Measurements from ENCODE around the gene ALG8. TPM values are rescaled to one million over a fixed set of nuclear protein-coding genes. Genes with fewer than 3 reads are reported as not detected.
"Not testable (repeated sequence)": the region's sequence is repeated elsewhere in the genome, so short reads cannot be mapped to it uniquely, and the experiment has no call there.

The ALG8 gene
- polyA plus RNA-seq, 3 donors: 15.6 to 41.7 (median 40.6) TPM

GRCh38 chr11:78085972-78086371 lies 53.5 kb downstream of the ALG8 start:
- no peak overlapping the region for H3K9ac ChIP-seq (ENCODE audit: insufficient read depth, low read length, poor library complexity, severe bottlenecking)
- no peaks in the 10 kb centered on the region for H4K20me1 ChIP-seq (ENCODE audit: insufficient read depth, low read length)
- 100% methylated on average over 1 of the region's 3 CpGs for WGBS (ENCODE audit: insufficient coverage)
- no peak overlapping the region for H2AFZ ChIP-seq (ENCODE audit: insufficient read depth, low read depth, low read length, poor library complexity, severe bottlenecking)
- H3K4me1 ChIP-seq (ENCODE audit: control insufficient read depth in 1 of 2, insufficient read depth in 2 of 2, low read length in 2 of 2): no peaks in the 10 kb centered on the region
- no peaks in the 10 kb centered on the region for H3K9me3 ChIP-seq (replicated peaks in 1 of 2; ENCODE audit: control insufficient read depth in 1 of 2, insufficient read depth in 1 of 2, low read length in 2 of 2)
- Mint-ChIP-seq H3K27me3 (ENCODE audit: low read depth in 3 of 3) (peaks cover 0 to 4% (median 0%) of the 10 kb centered on the region in 3 donors), H3K27ac (no peak overlapping the region), H3K36me3 (no peaks in the 10 kb centered on the region), H3K9me3 (peaks cover 0 to 1% (median 0%) of the 10 kb centered on the region in 7 donors), H3K4me3 (no peak overlapping the region), H3K4me1 (no peaks in the 10 kb centered on the region)
- H3K27me3 ChIP-seq (ENCODE audit: control insufficient read depth in 2 of 2, insufficient read depth in 2 of 2, low read length in 2 of 2): no peaks in the 10 kb centered on the region
- intact Hi-C loops (cut with micrococcal nuclease): no loop called here
- no peak for TF ChIP-seq CTCF (IDR thresholded peaks at IDR 0.05)
- H3K79me2 ChIP-seq (ENCODE audit: insufficient read depth, low read length): no peaks in the 10 kb centered on the region
- H3K27ac ChIP-seq (ENCODE audit: low read depth in 1 of 2, low read length in 2 of 2): no peak overlapping the region
- DNase-seq: no peak
- H3K4me3 ChIP-seq (replicated peaks in 1 of 3; ENCODE audit: low read depth in 2 of 3, low read length in 3 of 3): no peak overlapping the region
- no peak overlapping the region for H3K4me2 ChIP-seq (replicated peaks; ENCODE audit: extremely low read depth, low read length, poor library complexity, severe bottlenecking)
- no peaks in the 10 kb centered on the region for H3K36me3 ChIP-seq (replicated peaks in 1 of 2; ENCODE audit: control insufficient read depth in 1 of 2, insufficient read depth in 2 of 2, low read length in 2 of 2)

GRCh38 chr11:78084506-78084905 lies 54.9 kb downstream of the ALG8 start:
- H3K27me3 ChIP-seq (ENCODE audit: control insufficient read depth in 2 of 2, insufficient read depth in 2 of 2, low read length in 2 of 2); H3K36me3 Mint-ChIP-seq; H3K9me3 Mint-ChIP-seq; H2AFZ ChIP-seq (ENCODE audit: insufficient read depth, low read depth, low read length, poor library complexity, severe bottlenecking); intact Hi-C loops (cut with micrococcal nuclease); H3K4me3 ChIP-seq (replicated peaks in 1 of 3; ENCODE audit: low read depth in 2 of 3, low read length in 3 of 3); H3K79me2 ChIP-seq (ENCODE audit: insufficient read depth, low read length); H3K4me2 ChIP-seq (replicated peaks; ENCODE audit: extremely low read depth, low read length, poor library complexity, severe bottlenecking); H4K20me1 ChIP-seq (ENCODE audit: insufficient read depth, low read length); H3K27ac Mint-ChIP-seq; H3K4me3 Mint-ChIP-seq; H3K27ac ChIP-seq (ENCODE audit: low read depth in 1 of 2, low read length in 2 of 2); H3K9ac ChIP-seq (ENCODE audit: insufficient read depth, low read length, poor library complexity, severe bottlenecking); H3K36me3 ChIP-seq (replicated peaks in 1 of 2; ENCODE audit: control insufficient read depth in 1 of 2, insufficient read depth in 2 of 2, low read length in 2 of 2); H3K4me1 Mint-ChIP-seq; H3K9me3 ChIP-seq (replicated peaks in 1 of 2; ENCODE audit: control insufficient read depth in 1 of 2, insufficient read depth in 1 of 2, low read length in 2 of 2); DNase-seq; H3K27me3 Mint-ChIP-seq (ENCODE audit: low read depth in 3 of 3): not testable (repeated sequence)
- 97% methylated on average over 8 of the region's 8 CpGs for WGBS (ENCODE audit: insufficient coverage)
- peaks cover 7 to 11% of the 10 kb centered on the region in 2 donors for H3K4me1 ChIP-seq (ENCODE audit: control insufficient read depth in 1 of 2, insufficient read depth in 2 of 2, low read length in 2 of 2)
